Stimulated activated CD8-positive, alpha-beta memory T cell treated with anti-CD3 and anti-CD28 coated beads, Interleukin-7, amount 100 ng/mL, for 48 hours (primary cell): Measurements from ENCODE around the gene ASF1B.

Experiments used
- DNase-seq, 2 donors: peaks; one replicate each; pipeline ENCODE4 v3.0.0-alpha.2; 2020; ENCODE audit warnings: low read depth in 1 of 2; ENCODE audit errors: extremely low read depth in 1 of 2

ASF1B gene

DNA sequence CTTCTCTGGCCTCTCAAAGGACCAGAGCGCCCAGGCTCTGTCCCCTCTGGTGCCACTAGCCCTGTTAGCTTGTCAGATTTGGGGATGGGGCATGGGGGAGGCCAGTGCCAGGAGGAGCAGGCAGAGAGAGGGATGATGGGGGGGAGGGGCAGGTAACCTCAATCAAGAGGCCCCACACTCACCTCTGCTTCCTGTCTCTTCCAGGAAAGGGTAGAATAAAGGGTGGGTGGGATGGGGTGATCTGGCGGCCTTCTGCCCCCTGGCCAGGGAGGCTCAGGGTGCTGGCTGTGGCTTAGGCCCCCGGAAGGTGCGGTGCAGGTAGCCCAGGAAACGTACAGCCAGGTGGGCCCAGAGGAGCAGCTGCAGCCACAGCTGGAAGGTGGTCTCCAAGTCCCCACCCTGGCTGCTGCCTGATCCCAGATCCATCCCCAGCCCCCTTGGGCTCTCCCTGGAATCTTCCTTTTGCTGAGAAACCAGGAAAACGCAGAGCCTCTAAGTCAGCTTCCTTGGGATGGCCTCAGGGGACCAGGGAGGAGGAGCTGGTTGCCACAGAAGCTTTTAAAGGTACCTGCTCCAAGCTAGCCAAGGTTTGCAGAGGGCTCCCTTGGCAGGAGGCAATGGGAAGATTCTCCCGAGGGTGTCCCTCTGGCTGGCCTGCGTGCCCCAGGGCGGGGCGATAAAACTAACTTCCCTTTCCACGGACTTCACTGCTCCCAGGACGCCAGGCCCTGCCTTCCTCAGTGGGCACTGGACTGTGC lies 24.2 kb downstream of the ASF1B start:
- no peak for DNase-seq

DNA sequence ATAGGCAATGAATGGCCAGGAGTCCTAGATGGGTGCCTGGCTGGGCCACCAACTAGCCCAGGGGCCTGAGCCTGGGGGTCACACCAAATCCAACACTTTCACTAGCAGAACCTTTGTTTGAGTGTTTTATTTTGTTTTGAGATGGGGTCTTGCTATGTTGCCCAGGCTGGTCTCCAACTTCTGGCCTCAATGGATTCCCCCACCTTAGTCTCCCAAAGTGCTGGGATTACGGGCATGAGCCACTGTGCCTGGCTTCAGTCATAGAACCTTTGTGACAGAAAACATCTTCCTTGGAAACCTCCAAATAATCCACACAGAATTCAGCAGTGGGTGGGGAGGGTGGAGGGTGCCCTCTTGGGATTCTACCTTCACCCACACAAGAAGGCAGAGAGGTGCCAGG lies 24.9 kb downstream of the ASF1B start:
- no peak for DNase-seq

DNA sequence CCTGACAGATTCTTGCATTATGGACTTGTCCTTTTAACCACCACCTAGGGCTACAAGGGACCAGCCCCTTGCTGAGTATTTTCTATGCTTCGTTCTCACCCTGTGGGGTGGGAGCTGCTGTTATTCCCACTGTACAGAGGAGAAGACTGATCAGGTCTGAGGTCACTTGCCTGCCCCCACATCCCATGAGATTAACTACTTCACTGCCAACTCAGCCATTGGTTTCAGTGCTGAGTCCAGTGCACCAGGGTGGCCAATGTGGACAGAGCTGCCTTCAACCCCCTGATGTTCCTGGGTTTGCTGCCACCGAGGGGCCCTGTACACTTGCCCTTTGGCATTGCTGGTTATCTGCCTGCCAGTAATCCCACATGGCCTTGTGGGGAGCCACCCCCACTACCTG lies 25.7 kb downstream of the ASF1B start:
- DNase-seq, result no peak

DNA sequence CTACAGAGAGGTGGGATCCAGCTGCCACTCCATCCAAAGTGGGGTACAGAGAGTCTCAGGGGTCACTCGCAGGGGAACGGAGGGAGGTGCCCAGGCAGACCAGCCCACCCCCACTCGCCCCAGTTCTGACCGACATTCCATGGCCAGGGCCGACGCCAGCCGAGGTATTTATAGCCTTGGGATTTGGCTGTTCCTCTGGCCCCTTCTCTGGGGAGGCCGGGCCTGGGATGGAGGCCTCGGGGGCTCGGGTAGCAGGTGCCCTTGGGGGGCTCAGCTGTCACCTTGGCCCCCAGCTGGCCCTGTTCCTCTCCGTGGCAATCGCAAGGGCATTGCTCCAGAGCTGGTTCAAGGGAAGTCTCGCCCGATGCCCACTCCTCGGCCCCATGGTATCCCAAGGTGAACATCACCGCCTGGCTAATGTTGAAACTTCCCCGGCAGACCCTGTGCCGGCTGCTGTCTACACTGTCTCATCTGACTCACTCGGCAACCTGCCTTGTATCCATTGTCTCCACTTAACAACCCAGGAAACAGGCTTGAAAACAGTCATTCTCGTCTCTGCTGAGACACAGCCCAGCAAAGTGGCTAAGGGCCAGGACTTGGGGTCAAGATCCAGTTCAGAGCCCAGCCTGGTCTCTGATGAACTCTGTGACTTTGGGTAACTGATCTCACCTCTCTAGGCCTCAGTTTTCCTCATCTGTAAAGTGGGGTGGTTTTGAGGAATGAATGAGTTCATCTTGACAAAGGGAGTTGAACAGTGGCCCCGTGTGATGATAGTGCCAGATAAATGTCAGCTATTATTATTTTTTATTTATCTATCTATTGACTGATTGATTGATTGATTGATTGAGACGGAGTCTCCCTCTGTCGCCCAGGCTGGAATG lies 28.6 kb downstream of the ASF1B start:
- no peak for DNase-seq

DNA sequence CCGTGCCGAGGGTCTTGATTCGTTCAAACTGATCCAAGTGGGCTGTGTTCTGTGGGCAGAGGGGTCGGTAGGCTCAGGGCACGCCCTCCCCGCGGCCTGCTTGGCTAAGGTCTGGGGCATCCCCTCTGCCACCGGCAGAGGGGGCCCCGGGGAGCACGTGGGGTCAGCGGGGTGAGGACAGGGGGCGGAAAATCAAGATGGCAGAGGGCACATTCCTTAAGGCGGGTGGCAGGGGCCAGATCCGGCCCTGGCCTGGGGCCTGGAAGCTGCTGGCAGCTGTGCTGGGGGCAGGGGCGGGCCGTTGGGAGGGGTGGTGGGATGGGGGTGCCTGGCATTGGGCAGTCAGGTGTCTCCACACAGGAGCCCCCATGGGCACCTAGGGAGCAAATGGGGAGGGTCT lies 29.5 kb downstream of the ASF1B start:
- DNase-seq, result no peak

DNA sequence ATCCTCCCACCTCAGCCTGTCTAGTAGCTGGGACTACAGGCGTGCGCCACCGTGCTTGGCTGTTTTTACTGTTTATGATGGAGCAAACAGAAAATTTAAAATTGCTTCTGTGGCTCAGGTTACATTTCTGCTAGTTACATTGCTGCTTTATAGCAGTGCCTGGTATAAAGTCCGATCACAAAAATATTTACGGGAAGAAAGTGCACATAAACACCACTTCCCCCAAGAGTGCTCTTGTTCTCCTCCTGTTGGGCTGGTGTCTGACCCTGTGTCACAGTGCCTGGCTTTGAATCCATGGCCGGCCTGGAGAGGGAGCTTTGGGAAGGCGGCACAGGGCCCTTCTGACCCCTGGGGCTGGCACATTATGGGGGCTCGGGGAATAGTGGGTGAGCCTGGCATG lies 30.7 kb downstream of the ASF1B start:
- DNase-seq, result no peak

DNA sequence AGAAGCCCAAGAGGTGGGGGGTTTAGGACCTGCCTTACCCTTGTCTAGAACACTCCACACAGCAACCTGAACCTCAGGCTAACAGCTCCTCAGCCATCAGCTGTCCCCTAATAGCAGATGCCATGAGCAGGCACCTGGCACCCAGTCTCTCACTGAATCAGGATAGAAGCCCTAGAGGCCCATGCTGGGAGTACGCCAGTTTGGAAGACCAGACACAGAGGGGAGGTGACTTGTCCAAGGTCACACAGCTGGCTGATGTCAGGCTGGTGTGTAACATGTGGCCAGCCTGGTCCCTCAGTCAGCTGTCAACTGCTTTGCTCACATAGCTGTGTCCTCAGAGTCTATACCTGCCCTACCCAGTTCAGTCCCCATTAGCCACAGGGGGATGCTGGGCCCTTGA lies 33.1 kb downstream of the ASF1B start:
- no peak for DNase-seq

DNA sequence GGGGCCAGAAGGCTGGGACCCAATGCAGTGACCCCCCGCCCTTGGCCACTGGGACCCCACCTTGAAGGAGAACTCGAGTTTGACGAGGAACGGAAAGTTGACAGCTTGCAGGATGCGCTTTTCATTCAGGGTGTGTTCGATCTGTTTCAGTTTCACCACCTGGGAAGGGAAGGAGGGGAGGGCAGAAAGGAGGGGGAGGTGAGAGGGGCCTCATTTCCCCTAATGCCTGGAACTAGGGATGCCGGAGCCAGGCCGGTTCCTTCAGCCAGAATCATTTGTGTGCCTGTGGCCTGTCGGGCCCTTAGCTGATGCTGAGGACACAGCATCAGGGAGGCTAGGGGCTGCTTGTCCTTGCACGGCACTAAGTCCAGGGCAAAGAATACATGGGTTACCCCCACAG lies 33.6 kb downstream of the ASF1B start:
- no peak for DNase-seq

DNA sequence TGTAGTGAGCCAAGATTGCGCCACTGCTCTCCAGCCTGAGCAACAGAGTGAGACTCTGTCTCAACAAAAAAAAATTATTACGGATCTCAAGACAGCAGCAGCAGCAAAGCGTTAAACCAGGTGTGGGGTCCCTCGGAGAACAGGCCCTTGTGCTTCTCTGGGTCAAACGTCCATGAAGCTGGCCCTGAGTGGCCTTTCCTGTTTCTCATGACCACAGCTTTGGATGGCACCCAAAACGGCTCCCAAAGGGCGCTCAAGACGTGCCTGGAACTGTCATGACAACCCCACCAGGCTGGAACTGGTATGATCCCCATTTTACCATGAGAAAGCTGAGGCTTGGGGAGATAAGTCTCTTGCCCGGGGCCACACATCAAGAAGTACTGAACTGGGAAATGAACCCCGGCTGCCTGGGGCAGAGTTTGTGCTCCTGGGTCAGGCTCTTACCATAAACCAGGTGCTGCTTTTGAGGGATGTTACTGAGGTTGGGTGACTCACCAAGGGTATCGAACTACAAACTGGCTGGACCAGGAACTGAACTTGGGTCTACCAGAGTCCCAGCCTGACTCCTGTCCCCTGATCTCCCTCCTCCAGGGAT lies 34.2 kb downstream of the ASF1B start:
- no peak for DNase-seq

DNA sequence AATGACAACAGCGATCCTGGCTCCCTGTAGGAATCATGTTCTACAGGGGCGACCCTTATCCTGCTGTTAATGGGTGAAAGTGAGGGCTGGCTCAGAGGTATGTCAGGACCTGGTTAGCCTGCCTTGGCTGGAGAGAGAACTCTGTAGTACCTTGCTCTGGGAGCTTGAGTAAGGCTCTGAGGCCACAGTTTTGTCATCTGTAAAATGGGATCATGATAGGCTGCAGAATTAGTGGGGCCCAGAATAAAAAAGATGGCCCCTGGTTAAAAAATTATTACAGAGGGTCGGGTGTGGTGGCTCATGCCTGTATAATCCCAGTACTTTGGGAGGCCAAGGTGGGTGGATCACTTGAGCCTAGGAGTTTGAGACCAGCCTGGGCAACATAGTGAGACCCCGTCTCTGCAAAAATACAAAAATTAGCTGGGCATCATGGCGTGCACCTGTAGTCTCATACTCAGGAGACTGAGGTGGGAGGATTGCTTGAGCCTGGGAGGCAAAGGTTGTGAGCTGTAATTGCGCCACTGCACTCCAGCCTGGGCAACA lies 35.3 kb downstream of the ASF1B start:
- no peak for DNase-seq

DNA sequence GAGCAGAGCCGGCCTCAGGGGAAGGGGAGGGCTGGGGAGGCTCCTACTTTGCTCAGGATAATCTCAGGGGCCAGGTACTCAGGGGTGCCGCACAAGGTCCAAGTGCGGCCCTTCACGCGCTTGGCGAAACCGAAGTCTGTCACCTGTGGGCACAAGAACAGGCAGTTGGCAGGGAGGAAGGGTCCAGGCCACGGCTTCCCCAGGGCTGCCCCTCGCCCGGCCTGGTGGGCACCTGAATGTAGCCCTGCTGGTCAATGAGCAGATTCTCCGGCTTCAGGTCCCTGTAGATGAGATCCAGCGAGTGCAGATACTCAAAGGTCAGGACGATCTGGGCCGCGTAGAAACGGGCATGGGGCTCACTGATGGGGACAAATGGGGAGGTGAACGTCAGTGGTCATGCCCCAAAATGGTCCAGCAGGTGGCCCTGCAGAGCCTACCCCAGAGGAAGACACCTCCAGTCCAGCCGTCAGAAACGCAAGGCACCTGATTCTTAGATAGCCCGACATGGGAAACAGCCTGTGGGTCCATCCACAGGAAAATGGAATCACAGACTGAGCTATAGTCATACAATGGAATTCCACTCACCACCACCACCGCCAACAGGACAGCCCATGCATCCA lies 38.7 kb downstream of the ASF1B start:
- no peak for DNase-seq

DNA sequence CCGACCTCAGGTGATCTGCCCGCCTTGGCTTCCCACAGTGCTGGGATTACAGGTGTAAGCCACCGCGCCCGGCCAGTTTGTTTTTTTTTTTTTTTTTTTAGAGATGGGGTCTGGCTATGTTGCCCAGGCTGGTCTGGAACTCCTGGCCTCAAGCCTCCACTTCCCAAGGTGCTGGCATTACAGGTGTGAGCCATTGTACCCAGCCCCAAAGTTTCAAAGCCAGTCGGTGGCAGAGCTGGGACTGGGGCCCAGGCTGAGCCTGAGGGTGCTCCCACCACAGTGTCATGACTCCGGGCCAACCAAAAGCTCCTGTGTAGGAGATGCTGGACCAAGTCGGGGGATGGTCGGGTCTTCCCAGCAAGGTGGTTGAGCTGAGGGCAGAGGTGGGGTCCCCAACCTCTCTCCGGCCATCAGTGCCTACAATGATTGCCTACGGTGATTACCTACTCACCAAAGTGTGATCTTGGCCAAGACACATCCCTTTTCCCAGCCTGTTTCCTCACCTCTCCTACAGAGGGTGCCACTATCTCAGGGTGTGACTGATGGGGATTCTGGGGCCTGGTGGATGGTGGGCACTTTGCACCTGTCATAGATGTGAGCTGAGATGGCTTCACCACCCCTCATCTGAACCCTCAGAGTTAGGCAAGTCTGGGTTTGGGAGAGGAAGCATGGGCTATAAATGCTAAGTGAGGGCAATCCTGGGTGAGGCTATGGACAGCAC lies 40.0 kb downstream of the ASF1B start:
- no peak for DNase-seq

DNA sequence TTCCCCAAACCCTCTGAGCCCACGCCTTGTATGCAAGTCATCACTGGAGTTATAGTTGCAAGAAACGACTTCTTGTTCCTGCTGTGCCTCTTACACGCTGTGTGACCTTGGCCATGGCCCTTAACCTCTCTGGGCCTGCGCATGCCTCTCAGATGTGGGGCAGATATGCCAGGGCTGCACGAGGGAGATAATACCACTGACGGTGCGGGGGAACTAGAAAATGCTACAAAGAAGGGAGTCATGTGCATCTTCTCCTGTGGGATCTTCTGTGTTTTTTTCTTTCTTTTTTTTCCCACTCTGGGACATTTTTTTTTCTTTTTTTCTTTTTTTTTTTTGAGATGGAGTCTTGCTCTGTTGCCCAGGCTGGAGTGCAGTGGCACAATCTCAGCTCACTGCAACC lies 41.5 kb downstream of the ASF1B start:
- no peak for DNase-seq

DNA sequence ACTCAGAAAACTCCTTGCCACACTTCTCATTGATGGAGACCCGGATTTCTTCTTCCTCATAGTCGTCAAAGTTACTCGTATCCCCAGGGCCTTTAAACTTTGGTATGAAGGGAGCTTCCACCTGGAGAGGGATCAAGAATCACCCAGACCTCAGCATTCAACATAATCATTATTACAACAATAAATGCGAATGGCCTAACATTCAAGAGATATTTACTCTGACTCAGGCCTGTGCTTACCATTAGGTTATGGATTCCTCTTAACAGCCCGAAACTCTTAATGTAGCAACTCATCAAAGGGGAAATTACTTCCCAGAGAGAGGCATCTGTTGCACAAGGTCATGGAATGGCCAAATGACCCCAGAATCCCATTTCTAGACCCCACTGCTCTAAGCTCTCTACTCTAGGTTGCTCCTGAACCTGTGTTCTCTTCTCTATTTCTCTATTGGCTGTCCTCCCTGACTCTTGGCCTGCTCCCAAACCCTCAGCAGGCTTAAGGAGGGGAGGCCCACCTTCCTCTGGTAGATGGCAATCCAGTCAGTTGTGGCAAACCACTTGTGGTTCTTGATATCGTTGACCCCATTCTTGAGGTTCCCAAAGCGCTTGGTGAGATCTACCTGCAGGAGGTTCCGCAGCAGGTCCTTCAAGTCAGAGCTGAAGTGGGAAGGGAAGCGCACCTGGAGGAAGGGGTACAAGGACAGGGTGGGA lies 43.1 kb downstream of the ASF1B start:
- DNase-seq, result no peak

DNA sequence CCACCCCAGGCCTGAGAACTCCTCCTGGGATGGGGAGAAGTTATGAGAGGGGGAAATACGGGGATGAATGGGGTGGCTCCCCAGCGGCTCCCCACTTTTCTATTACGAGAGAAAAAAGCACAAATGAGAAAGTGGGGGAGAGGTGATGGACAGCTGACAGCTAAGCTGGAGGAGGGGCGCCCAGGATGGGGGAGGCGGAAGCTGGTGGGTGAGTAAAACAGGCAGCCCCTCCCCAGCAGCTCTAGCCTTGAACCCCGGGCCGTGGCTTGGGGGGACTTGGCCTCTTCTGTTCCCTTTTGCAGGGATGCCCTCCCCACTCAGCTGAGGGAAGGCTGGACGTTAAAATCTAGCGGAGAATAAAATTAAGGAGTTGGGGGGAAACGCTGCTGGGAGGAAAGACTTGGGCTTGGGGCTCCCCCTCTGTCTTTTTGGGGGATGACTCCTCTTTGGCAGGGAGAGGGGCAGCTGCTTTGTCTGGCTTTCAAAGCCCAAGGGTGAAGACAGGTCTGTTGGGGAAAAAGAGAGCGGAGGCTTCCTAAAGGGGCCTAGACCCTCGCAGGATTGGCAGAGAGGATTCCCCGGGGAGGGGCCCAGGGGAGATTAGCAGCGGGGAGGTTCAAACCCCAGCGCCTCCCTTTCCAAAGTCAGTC lies 44.5 kb downstream of the ASF1B start:
- DNase-seq, result no peak

DNA sequence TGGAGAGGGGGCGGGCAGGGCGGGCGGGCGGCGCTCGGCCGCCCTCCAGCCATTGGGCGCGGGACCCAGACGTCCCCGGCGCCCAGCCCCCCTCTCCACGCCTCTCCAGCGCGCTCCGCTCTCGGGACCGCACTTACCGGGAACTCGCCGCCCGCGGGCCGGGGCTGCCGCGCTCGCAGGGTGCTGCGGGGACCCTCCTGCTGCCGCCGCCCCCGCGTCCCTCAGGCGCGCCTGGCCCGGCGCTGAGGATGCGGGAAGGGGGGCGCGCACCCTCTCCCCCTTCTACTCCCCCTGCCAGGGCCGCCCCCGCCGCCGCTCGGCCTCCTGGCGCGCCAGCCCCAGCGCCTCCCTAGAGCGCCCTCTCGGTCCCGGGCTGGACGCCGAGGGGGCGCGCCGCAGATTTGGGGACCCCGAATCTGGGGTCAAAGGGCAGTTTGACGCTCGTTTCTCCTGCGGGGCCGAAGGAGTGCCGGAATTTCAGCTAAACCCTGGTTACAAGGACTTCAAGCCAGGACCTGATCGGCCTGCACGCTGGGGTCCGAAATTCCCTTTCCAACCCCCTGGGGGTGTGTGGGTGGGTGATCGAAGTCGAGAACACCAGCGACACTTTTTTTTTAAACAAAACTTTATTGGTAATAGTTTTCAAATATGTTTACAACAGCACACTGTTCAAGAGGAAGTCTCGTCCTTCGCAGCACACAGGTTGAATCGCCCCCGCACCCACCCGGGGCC lies 45.1 kb downstream of the ASF1B start:
- peak; percentile 25 to 57 for DNase-seq

DNA sequence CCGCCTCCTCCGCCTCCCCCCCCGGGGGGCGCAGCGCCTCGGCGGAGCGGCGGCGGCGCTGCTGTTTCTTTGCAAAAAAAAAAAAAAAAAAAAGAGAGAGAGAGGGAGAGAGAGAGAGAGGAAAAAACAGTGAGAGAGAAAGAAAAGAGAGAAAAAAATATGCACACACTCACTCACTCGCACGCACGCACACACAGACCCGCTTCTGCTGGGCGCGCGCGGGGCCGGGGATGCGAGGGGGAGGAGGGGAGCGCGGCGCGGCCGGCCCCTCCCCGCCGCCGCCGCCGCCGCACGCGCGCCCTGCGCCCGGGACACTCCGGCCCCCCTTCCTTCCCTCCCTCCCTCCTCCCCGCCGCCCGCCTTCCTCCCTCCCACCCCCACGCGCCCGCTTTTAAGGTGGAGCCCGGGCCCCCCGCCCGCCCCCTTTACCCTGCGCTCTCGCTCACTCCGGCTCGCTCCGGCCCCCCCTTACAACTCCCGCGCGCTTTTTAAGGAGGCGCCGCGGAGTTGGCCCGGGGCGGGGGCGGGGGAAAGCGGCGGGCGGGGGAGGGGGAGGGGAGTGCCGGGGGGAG lies 45.8 kb downstream of the ASF1B start, which contains the start of gene SAMD1:
TSS of gene SAMD1 (minus strand) at position 243 of the 572 bp plus-strand sequence.
- peak; percentile 64 to 71 for DNase-seq
